Stimulated activated CD4-positive, alpha-beta T cell treated with anti-CD3 and anti-CD28 coated beads, TNF-alpha, amount 100 ng/mL, for 48 hours (primary cell): Measurements from ENCODE around the gene VPS11.
"Not testable (repeated sequence)": the region's sequence is repeated elsewhere in the genome, so short reads cannot be mapped to it uniquely, and the experiment has no call there.

ENCODE experiments used
- DNase-seq, 3 donors: peaks; one replicate each; pipeline ENCODE4 v3.0.0-alpha.2; 2020; ENCODE audit warnings: low read depth in 3 of 3

VPS11 gene

DNA sequence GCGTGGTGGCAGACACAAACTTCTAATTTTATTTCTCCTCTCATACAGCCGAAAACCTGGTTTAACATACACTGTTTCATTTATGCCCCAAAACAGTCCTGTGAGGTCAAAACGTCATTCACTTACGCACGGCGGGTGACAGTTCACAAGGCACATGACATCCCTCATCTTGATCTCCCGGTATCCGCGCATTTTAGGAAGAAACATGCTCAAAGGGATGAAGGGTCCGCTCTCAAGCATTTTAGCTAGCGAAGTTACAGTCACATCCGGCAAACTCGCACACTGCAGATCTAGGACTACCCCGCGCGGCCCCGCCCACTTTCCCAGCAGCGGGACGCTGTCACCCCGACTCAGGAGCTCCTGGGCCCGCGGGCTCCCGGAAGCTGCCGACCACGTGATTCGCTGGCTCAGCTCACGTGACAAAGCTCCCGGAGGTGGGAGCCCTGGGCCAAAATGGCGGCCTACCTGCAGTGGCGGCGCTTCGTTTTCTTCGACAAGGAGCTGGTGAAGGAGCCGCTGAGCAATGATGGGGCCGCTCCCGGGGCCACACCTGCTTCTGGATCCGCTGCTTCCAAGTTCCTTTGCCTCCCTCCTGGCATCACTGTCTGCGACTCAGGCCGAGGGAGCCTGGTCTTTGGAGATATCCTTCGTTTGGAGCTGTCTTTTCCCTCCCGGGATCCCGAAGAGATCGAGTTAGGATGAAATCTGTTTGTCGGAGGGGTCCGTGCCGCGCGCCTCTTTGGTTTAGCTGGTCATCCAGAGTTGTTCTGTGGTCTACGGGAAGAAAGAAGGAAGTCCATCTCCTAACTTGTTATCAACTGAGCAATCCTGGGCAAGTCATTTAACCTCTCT is at the start of gene VPS11:
VPS11 (plus strand) TSS at position 448 of the 852 bp plus-strand sequence; CDS start at position 454, 6 bp downstream.
- DNase-seq: peak; percentile 97 to 98 (median 97)

DNA sequence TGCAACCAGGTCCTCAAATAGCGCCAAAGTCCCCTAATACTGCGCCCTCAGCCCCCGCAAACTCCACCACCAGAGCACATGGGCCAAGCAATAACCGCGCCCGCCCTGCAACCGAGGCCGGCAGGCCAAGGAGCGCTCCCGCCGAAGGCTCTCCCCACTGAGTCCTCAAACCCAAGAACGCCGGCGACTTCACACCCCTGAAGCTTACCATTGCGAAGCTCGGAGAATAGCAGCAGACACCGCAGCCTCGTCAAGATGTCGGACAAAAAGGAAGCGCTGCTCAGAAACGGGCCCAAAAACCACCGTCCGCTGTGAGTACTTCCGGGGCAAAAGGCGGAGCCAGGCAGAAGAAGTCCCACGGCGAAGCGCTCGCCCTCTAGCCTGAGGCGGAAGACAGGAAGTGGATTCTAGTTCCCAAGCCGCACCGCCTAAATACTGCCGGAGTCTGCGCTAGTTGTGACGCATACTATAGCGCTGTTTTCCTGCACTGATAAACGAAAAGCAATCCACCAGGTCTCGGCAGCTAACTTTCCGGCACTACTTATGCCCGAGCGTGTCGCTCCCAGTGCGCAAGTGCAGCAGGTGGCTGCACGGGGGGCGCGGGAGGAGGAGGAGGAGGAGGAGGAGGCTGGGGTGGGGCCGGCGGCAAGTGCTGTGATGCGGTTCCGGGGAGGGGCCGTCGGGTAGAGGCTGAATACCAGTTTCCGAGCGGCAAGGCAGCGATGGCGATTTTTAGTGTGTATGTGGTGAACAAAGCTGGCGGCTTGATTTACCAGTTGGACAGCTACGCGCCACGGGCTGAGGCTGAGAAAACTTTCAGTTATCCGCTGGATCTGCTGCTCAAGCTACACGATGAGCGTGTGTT is 49.3 kb upstream of the VPS11 start, which contains the start of the genes RPS25 and TRAPPC4:
RPS25 (minus strand) TSS at position 270 of the 865 bp plus-strand sequence; CDS start at position 211, 59 bp downstream.
TRAPPC4 (plus strand) TSS at position 693 of the 865 bp plus-strand sequence; CDS start at position 723, 30 bp downstream.
- DNase-seq: peak; percentile 89 to 94 (median 93)

DNA sequence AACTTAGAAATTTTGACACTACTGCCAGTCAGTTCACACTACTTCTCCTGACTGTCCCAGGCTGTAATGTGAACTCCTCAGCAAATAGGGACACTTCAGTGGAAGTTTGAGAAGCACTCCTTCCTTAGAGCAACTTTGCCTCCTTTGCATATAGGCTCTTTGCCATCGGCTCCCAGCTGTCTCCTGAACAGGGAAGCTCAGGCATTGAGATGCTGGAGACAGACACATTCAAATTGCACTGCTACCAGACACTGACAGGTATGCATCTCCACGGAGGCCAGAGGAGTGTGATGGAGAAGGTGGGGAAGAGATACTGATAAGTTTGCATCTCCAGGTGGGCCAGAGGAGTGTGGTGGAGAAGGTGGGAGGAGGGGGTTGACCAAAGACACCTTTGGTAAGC is 47.6 kb upstream of the VPS11 start:
- DNase-seq: no peak

DNA sequence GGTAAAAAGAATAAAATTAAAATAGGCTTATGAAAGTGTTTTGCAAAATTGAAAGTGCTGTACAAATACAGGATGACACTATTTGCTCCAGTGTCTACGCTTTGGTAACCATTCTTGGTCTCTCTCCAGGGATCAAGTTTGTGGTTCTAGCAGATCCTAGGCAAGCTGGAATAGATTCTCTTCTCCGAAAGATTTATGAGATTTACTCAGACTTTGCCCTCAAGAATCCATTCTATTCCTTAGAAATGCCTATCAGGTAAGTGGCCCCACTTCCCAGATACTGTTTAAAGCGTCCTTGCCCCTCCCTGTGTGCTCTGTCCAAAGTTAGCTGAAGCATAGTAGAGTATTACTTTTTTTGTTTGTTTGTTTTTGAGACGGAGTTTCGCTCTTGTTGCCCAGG is 46.0 kb upstream of the VPS11 start:
- DNase-seq: no peak

DNA sequence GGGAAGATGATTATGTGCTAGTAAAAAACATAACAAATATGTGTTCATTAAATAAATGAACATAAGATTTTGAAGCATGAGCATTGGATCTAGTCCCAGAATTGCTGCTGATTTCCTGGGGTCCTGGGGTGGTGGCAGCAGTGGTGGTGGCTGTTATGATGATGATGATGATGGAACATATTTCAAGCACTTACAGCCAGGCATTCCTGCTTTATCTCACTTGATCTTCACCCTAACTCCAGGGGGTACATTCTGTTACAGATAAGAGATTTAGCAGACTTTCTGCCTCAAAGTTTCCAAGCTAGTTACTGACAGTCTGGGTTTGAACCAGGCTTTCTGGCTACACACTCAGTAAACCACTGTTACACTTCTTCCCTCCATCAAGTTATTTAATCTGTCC is 43.9 kb upstream of the VPS11 start:
- DNase-seq: no peak

DNA sequence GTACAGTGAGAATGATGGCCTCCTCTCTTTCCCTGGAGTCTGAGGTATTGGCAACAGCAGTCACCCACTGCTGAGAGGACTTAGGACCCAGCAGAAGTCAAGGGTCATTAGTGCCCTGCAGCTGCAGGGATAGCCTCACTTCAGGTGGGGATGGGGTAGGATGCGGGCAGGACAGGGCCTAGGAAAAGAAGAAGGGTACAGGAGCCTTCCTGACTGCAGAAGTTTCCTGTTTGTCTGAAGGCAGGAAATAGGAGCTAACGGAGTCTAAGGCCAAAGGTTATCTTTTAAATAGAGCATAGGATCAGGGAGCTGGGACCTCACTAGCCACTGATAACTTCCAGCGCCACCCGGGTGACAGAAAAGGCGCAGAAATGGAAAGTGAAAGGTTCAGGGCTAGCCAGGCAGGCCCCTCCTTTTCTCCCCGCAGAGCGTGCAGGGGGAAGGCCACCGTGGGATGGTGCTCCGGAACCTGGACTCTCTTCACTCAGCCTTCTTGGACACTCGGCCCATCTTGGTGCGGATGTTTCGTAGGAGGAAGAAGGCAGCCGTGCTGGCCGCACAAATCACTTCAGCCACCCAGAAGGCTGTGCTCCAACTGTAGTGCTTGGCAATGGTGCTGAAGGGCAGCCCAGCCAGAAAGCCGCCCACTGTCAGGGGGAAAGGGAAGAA is 43.1 kb upstream of the VPS11 start:
- no peak for DNase-seq

DNA sequence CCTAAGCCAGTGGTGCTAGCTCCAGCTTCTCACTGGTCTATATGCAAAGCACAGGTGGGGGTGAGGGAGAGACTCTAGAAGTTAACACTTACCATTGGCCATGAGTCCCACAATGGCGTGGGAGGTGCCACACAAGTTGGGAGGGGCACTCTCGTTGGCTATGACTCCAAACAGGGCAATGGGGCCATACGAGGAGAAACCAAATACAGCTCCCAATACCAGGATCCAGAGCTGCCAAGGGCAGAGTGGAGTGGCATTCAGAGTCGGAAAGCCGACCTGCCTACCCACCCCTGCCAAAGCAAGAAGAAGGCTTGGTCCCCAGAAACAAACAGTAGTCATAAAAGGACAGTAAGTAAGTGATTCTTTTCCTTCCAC is 42.5 kb upstream of the VPS11 start:
- DNase-seq: no peak

DNA sequence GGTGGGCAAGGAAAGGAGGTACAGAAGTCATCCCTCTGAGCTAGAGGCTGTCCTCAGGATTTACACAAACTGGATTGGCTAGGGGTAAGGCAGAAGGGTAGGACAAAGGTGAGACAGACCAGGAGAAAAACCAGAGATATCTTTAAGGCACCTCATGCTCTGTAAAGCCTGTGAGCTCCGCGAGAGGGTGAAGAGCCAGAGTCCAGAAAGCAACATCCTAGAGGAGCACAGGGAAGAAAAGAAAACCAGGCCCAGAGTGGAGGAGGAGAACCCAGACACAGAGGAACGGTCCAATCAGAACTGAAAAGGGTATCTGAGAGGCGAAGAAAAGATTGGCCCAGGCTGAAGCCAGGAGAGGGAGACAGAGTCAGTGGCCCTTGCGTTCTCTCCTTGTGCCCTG is 42.1 kb upstream of the VPS11 start:
- DNase-seq: no peak

DNA sequence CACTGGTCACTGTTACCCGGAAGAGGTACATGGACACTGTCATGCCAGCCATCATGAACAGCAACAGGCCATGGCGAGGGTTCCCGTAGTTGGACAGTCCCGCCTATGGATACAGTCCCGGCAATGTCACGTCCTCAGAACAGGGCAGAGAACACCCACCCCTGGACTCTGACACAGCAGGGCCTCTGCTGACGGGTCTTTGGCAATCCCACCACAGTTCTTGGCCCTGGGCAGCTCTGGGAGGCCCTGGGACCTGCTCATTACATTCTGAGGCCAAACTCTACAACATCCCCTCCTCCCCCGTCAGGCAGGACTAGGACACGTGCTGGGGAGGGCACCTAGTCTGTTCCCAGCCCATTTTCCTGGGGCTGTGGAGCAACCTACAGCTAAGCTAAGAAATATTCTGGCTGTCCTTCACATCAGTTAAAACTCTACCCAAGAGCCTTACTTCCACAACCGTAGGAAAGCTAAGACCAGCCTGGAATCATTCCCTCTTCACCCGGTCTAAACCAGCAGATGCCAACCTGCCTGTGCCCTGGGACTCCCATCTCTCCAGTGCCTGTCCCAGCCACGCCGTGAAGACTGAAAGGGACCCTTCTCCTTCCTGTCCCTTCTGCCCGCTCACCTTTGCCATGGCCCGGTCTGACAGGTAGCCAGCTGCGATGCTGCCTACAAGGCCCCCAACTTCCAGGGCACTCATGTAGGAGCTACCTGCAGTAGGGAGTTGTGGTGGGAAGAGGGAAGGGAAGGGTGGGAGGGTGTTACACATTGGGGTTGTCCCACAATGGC is 41.4 kb upstream of the VPS11 start:
- DNase-seq: no peak

DNA sequence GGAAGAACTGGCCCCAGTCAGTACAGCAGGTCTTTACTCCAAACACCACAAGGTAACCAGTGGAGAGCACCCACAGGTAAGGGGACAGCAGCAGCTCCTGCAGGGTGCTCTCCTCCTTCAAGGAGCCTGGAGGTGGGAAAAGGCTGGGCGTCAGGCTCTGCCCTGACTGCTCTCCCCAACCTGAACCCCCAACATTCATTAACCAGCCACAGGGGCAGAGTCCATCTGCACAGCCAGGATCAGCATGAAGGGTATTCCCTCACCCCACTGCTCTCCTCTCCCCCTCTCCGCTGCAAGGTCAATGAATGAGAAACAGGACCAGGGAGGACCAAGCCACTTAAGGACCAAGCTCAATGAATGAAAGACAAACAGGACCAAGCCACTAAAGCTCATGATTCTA is 40.6 kb upstream of the VPS11 start:
- DNase-seq: no peak

DNA sequence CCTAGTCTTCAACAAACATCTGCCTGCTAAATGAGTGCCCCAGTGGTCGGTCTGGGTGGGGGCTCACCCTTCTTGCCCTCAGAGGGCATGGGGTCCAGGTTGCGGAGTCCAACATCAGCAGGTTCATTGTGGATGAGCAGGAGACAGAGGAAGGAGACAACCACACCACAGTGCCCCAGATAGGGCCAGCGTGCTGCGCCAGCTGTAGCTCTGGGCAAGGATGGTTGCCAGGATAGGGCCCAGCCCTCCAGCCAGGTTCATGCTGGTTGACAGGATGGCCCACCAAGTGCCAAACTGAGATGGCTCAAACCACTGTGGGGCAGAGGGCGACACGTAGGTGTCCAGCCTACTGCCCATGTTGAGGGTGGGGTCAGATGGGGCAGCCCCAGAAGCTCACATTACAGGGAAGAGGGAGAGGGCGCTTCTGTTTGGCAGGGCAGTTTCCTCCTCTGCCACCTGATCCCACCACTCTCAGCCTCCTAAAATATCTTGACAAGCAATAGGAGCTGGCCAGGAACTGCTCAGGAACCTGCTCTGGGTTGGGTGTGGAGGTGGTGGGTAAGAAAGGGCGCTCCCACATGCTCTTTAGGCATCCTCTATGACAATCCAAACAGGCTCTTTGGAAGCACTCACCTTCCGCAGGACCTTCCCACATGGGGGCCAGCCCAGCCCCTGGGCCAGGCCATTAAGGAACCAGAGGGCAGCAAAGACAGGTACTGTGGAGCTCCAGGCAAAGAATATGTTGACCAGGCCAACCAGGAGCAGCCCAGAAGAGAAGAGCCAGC is 39.9 kb upstream of the VPS11 start:
- DNase-seq: no peak

DNA sequence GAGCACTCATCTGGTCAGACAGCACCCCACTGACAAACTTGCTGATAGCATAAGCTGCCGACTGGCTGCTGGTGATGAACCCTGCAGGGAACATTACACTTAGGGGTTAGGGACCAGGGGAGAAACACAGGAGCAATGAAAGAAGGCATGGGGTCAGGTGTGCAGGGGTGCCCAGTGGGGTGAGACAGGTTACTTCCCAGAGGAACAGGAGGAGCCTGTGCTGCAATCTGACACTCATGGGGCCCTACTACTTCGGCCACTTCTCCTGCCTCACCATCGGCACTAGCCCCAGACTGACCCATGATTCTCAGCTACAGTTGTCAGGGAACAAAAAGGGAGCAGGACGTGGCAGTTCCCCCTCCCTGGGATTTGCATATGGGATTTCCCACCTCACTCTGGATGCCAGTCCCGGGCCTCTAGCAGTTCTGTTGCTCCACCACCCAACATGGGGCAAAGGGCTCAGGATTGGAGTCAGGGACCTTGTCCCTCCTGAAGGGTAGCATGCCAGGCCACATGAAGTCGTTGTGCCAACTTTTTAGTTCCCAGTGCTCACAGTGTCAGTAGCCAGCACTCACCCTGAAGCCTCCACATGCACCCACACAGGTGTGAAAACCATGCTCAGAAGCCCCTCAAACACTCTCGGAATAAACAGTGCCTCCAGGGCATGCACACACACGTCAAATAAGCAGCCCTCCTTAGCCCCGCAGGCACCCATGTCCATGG is 39.1 kb upstream of the VPS11 start:
- no peak for DNase-seq

DNA sequence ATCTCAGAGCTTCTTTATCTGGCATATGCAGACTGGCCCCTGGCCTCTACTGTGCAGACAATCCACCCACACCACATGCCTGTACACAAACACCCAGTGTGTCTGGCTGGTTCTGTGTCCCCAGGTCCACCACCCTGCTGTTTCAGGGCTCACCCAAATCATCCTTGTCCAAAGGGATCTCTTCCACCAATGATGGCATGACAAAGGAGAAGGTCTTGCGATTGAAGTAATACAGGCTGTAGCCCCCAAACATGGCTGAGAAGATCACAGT is 38.6 kb upstream of the VPS11 start:
- DNase-seq: no peak

DNA sequence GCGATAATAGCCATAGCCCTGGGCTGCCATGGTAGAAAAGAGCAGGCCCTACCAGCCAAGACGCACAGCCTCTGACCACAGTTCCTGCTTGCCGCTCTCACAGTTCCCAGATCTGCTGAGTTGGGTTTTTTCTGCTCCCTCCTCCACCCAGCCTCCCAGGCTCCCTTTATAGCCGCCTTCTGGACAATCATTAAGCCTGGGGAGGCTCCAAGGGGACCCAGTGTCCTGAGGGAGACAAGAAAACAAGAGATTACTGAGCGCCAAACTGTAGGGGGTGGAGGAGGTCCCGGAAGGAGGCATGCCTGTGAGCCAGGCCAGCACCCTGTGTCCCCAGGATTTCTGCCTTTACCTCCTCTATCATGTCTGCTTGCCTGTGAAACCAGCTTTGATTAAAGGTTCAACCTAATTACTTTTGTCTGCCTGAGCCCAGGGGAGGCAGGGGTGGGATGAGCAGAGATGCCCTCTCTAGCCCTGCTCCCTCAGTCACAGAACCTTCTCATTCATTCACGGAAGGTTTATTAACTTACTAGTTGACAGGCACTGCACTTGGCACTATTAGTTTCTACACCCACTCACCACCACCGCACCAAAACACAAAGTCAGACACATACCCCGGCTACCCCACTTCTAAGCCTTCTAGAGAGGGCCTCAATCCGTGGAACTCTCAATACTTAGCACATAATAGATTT is 38.1 kb upstream of the VPS11 start:
- peak in 2 of 3 donors; percentile 26 to 27 for DNase-seq

DNA sequence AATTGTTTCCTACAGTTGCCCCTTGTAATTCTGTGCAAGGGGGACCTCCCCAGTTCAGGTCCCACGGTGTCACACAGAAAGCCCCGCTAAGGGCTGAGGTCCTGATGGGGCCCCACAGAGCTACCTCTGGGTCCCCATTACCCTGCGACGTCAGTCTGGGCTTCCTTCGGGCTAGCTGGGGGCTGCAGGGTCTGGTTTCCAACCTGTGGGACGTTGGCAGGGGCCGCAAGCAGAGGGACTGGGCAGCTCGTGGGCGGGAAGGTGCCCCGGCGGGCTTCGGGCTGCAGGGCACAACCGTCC is 37.6 kb upstream of the VPS11 start:
- DNase-seq: no peak

DNA sequence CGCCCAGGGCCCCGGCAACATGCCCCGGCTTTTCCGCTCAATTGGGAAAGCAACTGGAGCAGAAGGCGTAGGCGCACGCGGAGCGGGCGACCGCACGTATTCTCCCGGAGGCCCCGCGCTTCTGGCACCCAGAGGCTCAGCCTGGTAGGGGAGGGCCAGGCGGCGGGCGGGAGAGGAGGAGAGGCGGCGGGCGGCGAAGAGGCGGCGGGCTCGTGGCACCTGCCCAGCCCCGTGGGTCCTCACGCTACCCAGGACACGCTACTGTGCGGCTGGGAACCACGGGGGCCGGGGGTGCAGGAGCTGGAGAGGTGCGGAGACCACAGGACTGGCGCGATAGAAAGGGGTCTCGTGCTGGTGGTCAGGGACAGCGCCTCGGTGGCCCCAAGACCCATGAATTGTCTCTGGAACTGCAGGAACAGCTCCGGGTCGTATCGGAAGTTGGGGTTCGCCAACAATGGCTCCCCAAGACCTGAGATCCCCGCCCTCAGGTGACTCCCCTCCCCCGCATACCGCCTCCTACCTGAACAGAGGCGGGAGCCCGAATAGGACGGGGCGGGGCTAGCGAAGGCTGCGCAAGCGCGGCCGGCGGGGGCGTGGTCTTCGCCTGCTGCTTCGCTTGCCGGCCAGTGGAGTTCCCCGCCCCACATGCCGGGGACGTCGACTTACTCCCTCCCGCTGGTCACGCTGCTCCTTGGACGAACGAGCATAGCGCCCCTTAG is 37.1 kb upstream of the VPS11 start, which contains the start of gene SLC37A4:
SLC37A4 (minus strand) TSS at position 549 of the 719 bp plus-strand sequence.
- peak; percentile 93 to 98 (median 97) for DNase-seq

DNA sequence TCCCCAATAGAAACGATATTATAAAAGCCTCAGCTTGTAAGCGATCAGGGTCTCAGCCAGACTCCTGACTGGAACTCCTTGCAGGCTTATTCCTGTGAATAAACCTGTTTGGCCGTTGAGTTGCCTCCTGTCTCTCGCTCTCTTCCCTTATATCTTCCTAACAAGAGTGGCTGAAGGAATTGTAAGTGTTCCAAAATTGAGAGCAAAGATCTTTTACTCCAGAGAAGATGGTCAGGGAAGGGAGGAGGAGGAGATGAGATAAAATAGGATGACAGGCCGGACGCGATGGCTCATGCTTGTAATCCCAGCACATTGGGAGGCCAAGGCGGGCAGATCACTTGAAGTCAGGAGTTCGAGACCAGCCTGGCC is 35.7 kb upstream of the VPS11 start:
- no peak for DNase-seq

DNA sequence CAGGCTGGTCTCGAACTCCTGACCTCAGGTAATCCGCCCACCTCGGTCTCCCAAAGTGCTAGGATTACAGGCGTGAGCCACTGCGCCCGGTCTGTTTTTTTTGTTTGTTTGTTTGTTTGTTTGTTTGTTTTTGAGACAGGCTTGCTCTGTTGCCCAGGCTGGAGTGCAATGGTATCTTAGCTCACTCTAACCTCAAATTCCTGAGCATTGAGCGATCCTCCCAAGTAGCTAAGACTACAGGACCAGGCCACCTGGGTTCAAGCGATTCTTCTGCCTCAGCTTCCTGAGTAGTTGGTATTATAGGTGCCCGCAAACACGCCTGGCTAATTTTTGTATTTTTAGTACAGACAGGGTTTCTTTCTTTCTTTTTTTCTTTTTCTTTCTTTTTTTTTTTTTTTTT is 34.2 kb upstream of the VPS11 start:
- not testable (repeated sequence) for DNase-seq

DNA sequence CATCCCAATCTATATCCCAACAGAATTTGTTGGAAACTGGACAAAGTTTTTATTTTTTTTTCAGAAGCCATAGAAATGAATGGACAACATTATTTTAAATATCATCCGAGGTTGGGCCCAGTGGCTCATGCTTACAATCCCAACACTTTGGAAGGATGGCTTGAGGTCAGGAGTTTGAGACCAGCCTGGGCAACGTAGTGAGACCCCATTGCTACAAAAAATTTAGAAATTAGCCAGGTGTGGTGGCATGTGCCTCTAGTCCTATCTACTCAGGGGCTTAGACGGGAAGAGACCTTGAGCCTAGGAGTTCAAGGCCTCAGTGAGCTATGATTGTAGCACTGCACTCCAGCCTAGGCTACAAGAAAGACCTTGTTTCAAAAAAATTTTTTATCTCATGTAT is 32.8 kb upstream of the VPS11 start:
- no peak for DNase-seq
